ENCODE measurements around the gene PCDHB11.
"Not testable (repeated sequence)": the region's sequence is repeated elsewhere in the genome, so short reads cannot be mapped to it uniquely, and the experiment has no call there.

The PCDHB11 gene

GRCh38 chr5:141223112-141223783, 23.8 kb downstream of the PCDHB11 start, which contains the start of gene PCDHB14:
PCDHB14 (plus strand) TSS chr5:141223343; CDS start chr5:141223506, 163 bp downstream.
- no peaks in the 10 kb centered on the region for H3K9me2 ChIP-seq (ENCODE audit: low read depth, low read length)
- no peaks in the 10 kb centered on the region for H3K9me3 ChIP-seq (ENCODE audit: low read length)
- H3K9ac ChIP-seq (ENCODE audit: low read length): peak within 1 kb of the TSS; percentile 57
- peak within 1 kb of the TSS; percentile 58 for H3K4me3 ChIP-seq (ENCODE audit: low read depth, low read length, poor library complexity, severe bottlenecking)
- H3F3A ChIP-seq (ENCODE audit: insufficient read depth, low read length): no peaks in the 10 kb centered on the region
- peak; percentile 60 for TF ChIP-seq CTCF (IDR thresholded peaks at IDR 0.05; ENCODE audit: low read length)
- TF ChIP-seq EZH2 (IDR thresholded peaks at IDR 0.05; ENCODE audit: borderline replicate concordance, low read length): no peak
- H3K79me2 ChIP-seq (ENCODE audit: insufficient read depth, low read length): no peaks in the 10 kb centered on the region
- H3K36me3 ChIP-seq (ENCODE audit: insufficient read depth, low read length): no peaks in the 10 kb centered on the region
- H3K27ac ChIP-seq (ENCODE audit: low read depth, low read length, poor library complexity, severe bottlenecking): no peak within 1 kb of the TSS
- peak within 1 kb of the TSS; percentile 73 for H3K4me2 ChIP-seq (ENCODE audit: low read length)
- peak within 1 kb of the TSS; percentile 93 for H2AFZ ChIP-seq (ENCODE audit: low read length)
- H3K27me3 ChIP-seq (ENCODE audit: insufficient read depth, low read length): no peaks in the 10 kb centered on the region
- H4K20me1 ChIP-seq (ENCODE audit: insufficient read depth, low read length): no peaks in the 10 kb centered on the region
- peaks cover 10% of the 10 kb centered on the region for H3K4me1 ChIP-seq (ENCODE audit: insufficient read depth, low read length, severe bottlenecking)

GRCh38 chr5:141224844-141225243, 25.4 kb downstream of the PCDHB11 start:
- not testable (repeated sequence) for H2AFZ ChIP-seq (ENCODE audit: low read length); H3K9me3 ChIP-seq (ENCODE audit: low read length); H3K4me1 ChIP-seq (ENCODE audit: insufficient read depth, low read length, severe bottlenecking); H3K4me2 ChIP-seq (ENCODE audit: low read length); H4K20me1 ChIP-seq (ENCODE audit: insufficient read depth, low read length); H3K9ac ChIP-seq (ENCODE audit: low read length); H3K27me3 ChIP-seq (ENCODE audit: insufficient read depth, low read length); H3F3A ChIP-seq (ENCODE audit: insufficient read depth, low read length); H3K36me3 ChIP-seq (ENCODE audit: insufficient read depth, low read length); H3K9me2 ChIP-seq (ENCODE audit: low read depth, low read length); H3K27ac ChIP-seq (ENCODE audit: low read depth, low read length, poor library complexity, severe bottlenecking); H3K79me2 ChIP-seq (ENCODE audit: insufficient read depth, low read length); H3K4me3 ChIP-seq (ENCODE audit: low read depth, low read length, poor library complexity, severe bottlenecking)

- H3K79me2 ChIP-seq (ENCODE audit: insufficient read depth, low read length); H3K9ac ChIP-seq (ENCODE audit: low read length); H3K9me2 ChIP-seq (ENCODE audit: low read depth, low read length); H3K4me2 ChIP-seq (ENCODE audit: low read length); H3K27ac ChIP-seq (ENCODE audit: low read depth, low read length, poor library complexity, severe bottlenecking); H2AFZ ChIP-seq (ENCODE audit: low read length); H3K36me3 ChIP-seq (ENCODE audit: insufficient read depth, low read length); H3K9me3 ChIP-seq (ENCODE audit: low read length); H4K20me1 ChIP-seq (ENCODE audit: insufficient read depth, low read length); H3F3A ChIP-seq (ENCODE audit: insufficient read depth, low read length); H3K4me1 ChIP-seq (ENCODE audit: insufficient read depth, low read length, severe bottlenecking); H3K27me3 ChIP-seq (ENCODE audit: insufficient read depth, low read length); H3K4me3 ChIP-seq (ENCODE audit: low read depth, low read length, poor library complexity, severe bottlenecking): not testable (repeated sequence)
Observed at GRCh38 chr5:141225421-141225820, 26.0 kb downstream of the PCDHB11 start.

GRCh38 chr5:141234109-141234667, 34.8 kb downstream of the PCDHB11 start:
- H3K9me2 ChIP-seq (ENCODE audit: low read depth, low read length): no peaks in the 10 kb centered on the region
- TF ChIP-seq CTCF (IDR thresholded peaks at IDR 0.05; ENCODE audit: low read length) (no peak), EZH2 (IDR thresholded peaks at IDR 0.05; ENCODE audit: borderline replicate concordance, low read length) (no peak)
- H3K4me3 ChIP-seq (ENCODE audit: low read depth, low read length, poor library complexity, severe bottlenecking): no peak overlapping the region
- H3K27me3 ChIP-seq (ENCODE audit: insufficient read depth, low read length): no peaks in the 10 kb centered on the region
- no peaks in the 10 kb centered on the region for H3F3A ChIP-seq (ENCODE audit: insufficient read depth, low read length)
- no peaks in the 10 kb centered on the region for H3K36me3 ChIP-seq (ENCODE audit: insufficient read depth, low read length)
- no peak overlapping the region for H3K9ac ChIP-seq (ENCODE audit: low read length)
- no peak overlapping the region for H3K4me2 ChIP-seq (ENCODE audit: low read length)
- H4K20me1 ChIP-seq (ENCODE audit: insufficient read depth, low read length): no peaks in the 10 kb centered on the region
- H3K9me3 ChIP-seq (ENCODE audit: low read length): peaks cover 8% of the 10 kb centered on the region; the same call in 1 of the 2 replicates
- H3K79me2 ChIP-seq (ENCODE audit: insufficient read depth, low read length): no peaks in the 10 kb centered on the region
- H3K27ac ChIP-seq (ENCODE audit: low read depth, low read length, poor library complexity, severe bottlenecking): no peak overlapping the region
- H2AFZ ChIP-seq (ENCODE audit: low read length): no peak overlapping the region
- no peaks in the 10 kb centered on the region for H3K4me1 ChIP-seq (ENCODE audit: insufficient read depth, low read length, severe bottlenecking)

GRCh38 chr5:141235922-141236321, 36.5 kb downstream of the PCDHB11 start:
- not testable (repeated sequence) for H4K20me1 ChIP-seq (ENCODE audit: insufficient read depth, low read length); H3K4me2 ChIP-seq (ENCODE audit: low read length); H3K9ac ChIP-seq (ENCODE audit: low read length); H2AFZ ChIP-seq (ENCODE audit: low read length); H3K36me3 ChIP-seq (ENCODE audit: insufficient read depth, low read length); H3K4me3 ChIP-seq (ENCODE audit: low read depth, low read length, poor library complexity, severe bottlenecking); H3F3A ChIP-seq (ENCODE audit: insufficient read depth, low read length); H3K27ac ChIP-seq (ENCODE audit: low read depth, low read length, poor library complexity, severe bottlenecking); H3K9me3 ChIP-seq (ENCODE audit: low read length); H3K27me3 ChIP-seq (ENCODE audit: insufficient read depth, low read length); H3K4me1 ChIP-seq (ENCODE audit: insufficient read depth, low read length, severe bottlenecking); H3K9me2 ChIP-seq (ENCODE audit: low read depth, low read length); H3K79me2 ChIP-seq (ENCODE audit: insufficient read depth, low read length)
